HL-60 (cell line): Measurements from ENCODE around the gene CKAP2L.

Experiments
- CTCF ChIP-seq: IDR thresholded peaks from one replicate; pipeline ENCODE4 v1.5.1; 2011; ENCODE audit warnings: low read length, control low read depth, inconsistent platforms; ENCODE audit not compliant: insufficient read depth
- GABPA ChIP-seq: IDR thresholded peaks from 2 replicates; pipeline ENCODE4 v1.6.1; 2012; ENCODE audit warnings: low read depth
- POLR2AphosphoS5 ChIP-seq: IDR thresholded peaks from 2 replicates; pipeline ENCODE4 v1.6.1; 2012; ENCODE audit warnings: low read depth
- REST ChIP-seq: IDR thresholded peaks from 2 replicates; pipeline ENCODE4 v1.6.1; 2012; ENCODE audit warnings: low read depth; ENCODE audit not compliant: insufficient replicate concordance
- SPI1 ChIP-seq: IDR thresholded peaks from 2 replicates; pipeline ENCODE4 v1.6.1; 2012; ENCODE audit warnings: low read depth, mild to moderate bottlenecking, borderline replicate concordance

DNA sequence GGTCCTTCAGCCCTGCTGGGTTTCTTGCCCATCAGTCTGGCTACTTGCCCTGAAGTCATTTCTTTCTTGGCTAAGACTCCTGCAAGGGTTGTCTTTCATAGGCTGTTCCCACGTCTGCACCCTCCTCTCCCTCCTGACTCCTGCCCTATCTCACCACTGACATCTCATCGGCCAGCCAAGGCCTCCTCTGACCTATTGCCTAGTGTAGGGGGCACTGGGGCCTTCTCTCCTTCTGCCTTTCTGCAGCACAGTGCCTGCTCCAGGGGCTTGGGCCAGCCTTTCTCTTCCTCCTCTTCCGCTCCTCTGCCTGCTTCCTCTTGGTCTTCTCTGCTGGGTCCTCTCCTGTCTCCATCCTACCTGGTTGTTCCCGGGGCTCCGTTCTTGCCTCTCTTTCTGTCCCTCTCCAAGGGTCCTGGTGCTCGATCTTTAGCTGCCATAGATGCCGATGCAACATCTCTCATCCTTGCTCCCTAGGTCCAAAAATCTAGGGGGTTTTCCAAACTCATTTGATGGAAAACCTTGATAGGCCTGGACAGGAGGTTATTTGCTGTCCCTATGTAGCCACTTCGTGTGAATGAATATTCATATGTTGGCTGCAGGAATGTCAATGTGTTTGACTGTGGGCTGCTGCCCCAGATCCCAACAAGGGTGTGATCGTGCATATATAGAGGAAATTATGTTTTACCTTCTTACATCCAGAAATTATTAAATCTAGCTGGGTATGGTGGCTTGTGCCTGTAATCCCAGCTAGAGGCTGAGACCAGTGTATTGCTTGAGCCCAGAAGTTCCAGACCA is 53.3 kb downstream of the CKAP2L start:
- TF ChIP-seq CTCF (no peak), POLR2AphosphoS5 (no peak), GABPA (no peak), REST (no peak), SPI1 (no peak)
